Osteoblast (primary cell): ENCODE results near the gene KIAA1217. TPM values are rescaled to one million over a fixed set of nuclear protein-coding genes. Genes with fewer than 3 reads are reported as not detected.
A peak's percentile ranks its signal among the peaks of the same experiment; 100 is the strongest.

Experiments
- DNase-seq: peaks from one replicate; pipeline ENCODE4 v3.0.0; 2011; ENCODE audit warnings: low spot score, mixed read lengths; ENCODE audit not compliant: insufficient read length; ENCODE audit errors: missing footprints
- H2AFZ ChIP-seq: 2 replicates; pipeline ENCODE4 v1.6.0; 2011; ENCODE audit warnings: mild to moderate bottlenecking, low read length
- H3K27ac ChIP-seq: 2 replicates; pipeline ENCODE4 v1.5.1; 2011; ENCODE audit warnings: mild to moderate bottlenecking, low read depth, low read length, moderate library complexity
- H3K27me3 ChIP-seq: 2 replicates; pipeline ENCODE4 v1.6.0; 2012; ENCODE audit warnings: mild to moderate bottlenecking, control low read depth, inconsistent platforms, low read length, moderate library complexity; ENCODE audit not compliant: insufficient read depth
- H3K36me3 ChIP-seq: 2 replicates; pipeline ENCODE4 v1.5.1; 2011; ENCODE audit warnings: mild to moderate bottlenecking, low read length, control low read depth, moderate library complexity; ENCODE audit not compliant: insufficient read depth
- H3K4me1 ChIP-seq: 2 replicates; pipeline ENCODE4 v1.5.1; 2011; ENCODE audit warnings: mild to moderate bottlenecking, low read length, control low read depth, moderate library complexity; ENCODE audit not compliant: insufficient read depth
- H3K4me2 ChIP-seq: 2 replicates; pipeline ENCODE4 v1.6.0; 2011; ENCODE audit warnings: mild to moderate bottlenecking, low read length; ENCODE audit not compliant: insufficient read depth
- H3K4me3 ChIP-seq: fragments of 200-600 bp; sonication (generic); 3 replicates; pipeline ENCODE4 v1.5.1; 2012; ENCODE audit warnings: mild to moderate bottlenecking, low read length, inconsistent platforms; ENCODE audit not compliant: insufficient read depth
- H3K79me2 ChIP-seq: 2 replicates; pipeline ENCODE4 v1.6.0; 2012; ENCODE audit warnings: mild to moderate bottlenecking, low read length, control low read depth, inconsistent platforms; ENCODE audit not compliant: insufficient read depth
- H3K9me3 ChIP-seq: 2 replicates; pipeline ENCODE4 v1.5.1; 2011; ENCODE audit warnings: low read depth, low read length, control low read depth
- H4K20me1 ChIP-seq: 2 replicates; pipeline ENCODE4 v1.6.0; 2012; ENCODE audit warnings: mild to moderate bottlenecking, low read length, control low read depth; ENCODE audit not compliant: insufficient read depth
- CTCF ChIP-seq: IDR thresholded peaks from 2 replicates; pipeline ENCODE4 v1.5.1; 2011; ENCODE audit warnings: mild to moderate bottlenecking, low read depth, low read length, moderate library complexity; ENCODE audit errors: extremely low read depth
- total RNA-seq: library from RNA; depleted of rRNA; stranded (reverse); fragments of >200 nt; gene quantifications from 2 replicates; pipeline ENCODE4 v1.2.3, GENCODE V29; 2012

KIAA1217 gene
- total RNA-seq, 1 donor = 51.0 TPM

- Histone ChIP-seq H3K4me1 (no peaks in the 10 kb centered on the region), H2AFZ (no peak overlapping the region), H3K36me3 (peaks cover 33% of the 10 kb centered on the region), H4K20me1 (no peaks in the 10 kb centered on the region), H3K79me2 (no peaks in the 10 kb centered on the region), H3K4me2 (no peak overlapping the region), H3K9me3 (no peaks in the 10 kb centered on the region), H3K27ac (no peak overlapping the region), H3K27me3 (no peaks in the 10 kb centered on the region), H3K4me3 (no peak overlapping the region)
- no peak for DNase-seq
- TF ChIP-seq CTCF = no peak
Observed at GRCh38 chr10:24545585-24545984, 336.6 kb downstream of the KIAA1217 start.

GRCh38 chr10:24550680-24551079, 341.7 kb downstream of the KIAA1217 start:
- Histone ChIP-seq H3K79me2 (no peaks in the 10 kb centered on the region), H3K36me3 (peaks cover 5% of the 10 kb centered on the region), H3K4me2 (no peak overlapping the region), H3K9me3 (no peaks in the 10 kb centered on the region), H4K20me1 (no peaks in the 10 kb centered on the region), H3K4me3 (no peak overlapping the region), H2AFZ (no peak overlapping the region), H3K27ac (no peak overlapping the region), H3K27me3 (peaks cover 10% of the 10 kb centered on the region), H3K4me1 (no peaks in the 10 kb centered on the region)
- peak; percentile 77 for DNase-seq
- no peak for TF ChIP-seq CTCF

- H3K4me2 ChIP-seq = no peak overlapping the region
- no peak overlapping the region for H3K27ac ChIP-seq
- H3K79me2 ChIP-seq = no peaks in the 10 kb centered on the region
- peaks cover 11% of the 10 kb centered on the region for H3K27me3 ChIP-seq
- H4K20me1 ChIP-seq = no peaks in the 10 kb centered on the region
- DNase-seq = no peak
- no peaks in the 10 kb centered on the region for H3K9me3 ChIP-seq
- peaks cover 3% of the 10 kb centered on the region for H3K36me3 ChIP-seq
- TF ChIP-seq CTCF = no peak
- no peak overlapping the region for H2AFZ ChIP-seq
- no peak overlapping the region for H3K4me3 ChIP-seq
- H3K4me1 ChIP-seq = no peaks in the 10 kb centered on the region
Observed at GRCh38 chr10:24551161-24551560, 342.2 kb downstream of the KIAA1217 start.

- Histone ChIP-seq H3K27ac (no peak overlapping the region), H2AFZ (no peak overlapping the region), H3K27me3 (peaks cover 11% of the 10 kb centered on the region), H3K79me2 (no peaks in the 10 kb centered on the region), H4K20me1 (no peaks in the 10 kb centered on the region), H3K36me3 (no peaks in the 10 kb centered on the region), H3K9me3 (no peaks in the 10 kb centered on the region), H3K4me2 (no peak overlapping the region), H3K4me1 (no peaks in the 10 kb centered on the region), H3K4me3 (no peak overlapping the region)
- peak; percentile 22 for TF ChIP-seq CTCF
- DNase-seq = no peak
Observed at GRCh38 chr10:24552346-24553016, 343.5 kb downstream of the KIAA1217 start.
